Measurements from ENCODE around the gene CIAO3.

DNA sequence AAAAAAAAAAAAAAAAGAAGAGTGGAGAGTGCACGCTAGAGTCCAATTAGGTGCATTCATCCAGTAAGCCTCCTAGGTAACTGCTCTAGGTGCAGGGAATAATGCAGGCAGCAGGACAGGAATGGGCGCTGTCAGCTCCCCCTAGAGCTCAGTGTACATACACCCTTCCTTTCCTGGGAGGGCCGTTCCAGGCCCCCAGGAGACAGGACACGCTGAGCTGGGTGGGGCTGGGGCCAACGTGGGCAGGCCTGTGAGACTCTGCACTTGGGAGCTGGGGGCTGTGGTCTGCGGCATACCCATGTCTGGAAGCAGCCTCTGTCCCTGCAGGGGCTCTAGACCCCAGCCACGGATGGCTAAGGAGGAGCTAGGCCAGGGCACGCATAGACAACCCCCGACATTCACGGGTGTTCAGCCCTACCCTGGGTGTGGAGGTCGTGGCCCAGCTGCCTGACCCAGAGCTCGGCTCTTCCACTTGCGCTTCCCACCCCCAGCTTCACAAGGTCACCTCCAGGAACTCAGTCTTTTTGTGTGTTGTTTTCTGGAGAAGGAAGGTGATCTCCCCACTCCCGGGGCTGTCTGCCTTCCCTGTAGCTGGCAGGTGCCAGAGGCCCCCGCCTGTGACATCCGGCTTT is 20.9 kb downstream of the CIAO3 start:
- TF ChIP-seq POLR2A (IDR thresholded peaks at IDR 0.05) (no peak), CTCF (IDR thresholded peaks at IDR 0.05) (no peak)

Data from testis (tissue), 2 donors.